OCI-LY3 (cell line): ENCODE data around the gene UPK3A.

Source experiments
- EZH2phosphoT487 ChIP-seq: fragments of 200-600 bp; shearing (Covaris generic); IDR thresholded peaks from 2 replicates; pipeline ENCODE4 v1.6.1; 2018; ENCODE audit warnings: antibody characterized with exemption, mixed run types, low read depth
- TF ChIP-seq, protein P1 (sequence below): fragments of 200-600, 300-600 bp; sonication (generic); IDR thresholded peaks from 2 replicates; pipeline ENCODE4 v1.5.1; 2014; ENCODE audit warnings: antibody characterized with exemption, low read length, low read depth

GRCh38 chr22:45314054-45314721 lies 29.4 kb downstream of the UPK3A start:
- TF ChIP-seq, protein P1, sequence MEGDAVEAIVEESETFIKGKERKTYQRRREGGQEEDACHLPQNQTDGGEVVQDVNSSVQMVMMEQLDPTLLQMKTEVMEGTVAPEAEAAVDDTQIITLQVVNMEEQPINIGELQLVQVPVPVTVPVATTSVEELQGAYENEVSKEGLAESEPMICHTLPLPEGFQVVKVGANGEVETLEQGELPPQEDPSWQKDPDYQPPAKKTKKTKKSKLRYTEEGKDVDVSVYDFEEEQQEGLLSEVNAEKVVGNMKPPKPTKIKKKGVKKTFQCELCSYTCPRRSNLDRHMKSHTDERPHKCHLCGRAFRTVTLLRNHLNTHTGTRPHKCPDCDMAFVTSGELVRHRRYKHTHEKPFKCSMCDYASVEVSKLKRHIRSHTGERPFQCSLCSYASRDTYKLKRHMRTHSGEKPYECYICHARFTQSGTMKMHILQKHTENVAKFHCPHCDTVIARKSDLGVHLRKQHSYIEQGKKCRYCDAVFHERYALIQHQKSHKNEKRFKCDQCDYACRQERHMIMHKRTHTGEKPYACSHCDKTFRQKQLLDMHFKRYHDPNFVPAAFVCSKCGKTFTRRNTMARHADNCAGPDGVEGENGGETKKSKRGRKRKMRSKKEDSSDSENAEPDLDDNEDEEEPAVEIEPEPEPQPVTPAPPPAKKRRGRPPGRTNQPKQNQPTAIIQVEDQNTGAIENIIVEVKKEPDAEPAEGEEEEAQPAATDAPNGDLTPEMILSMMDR, result no peak
- no peak for TF ChIP-seq EZH2phosphoT487
